ENCODE measurements around the gene VIM. TPM values are rescaled to one million over a fixed set of nuclear protein-coding genes. Genes with fewer than 3 reads are reported as not detected.

Gene VIM
- 1,966 TPM in 2 replicates for total RNA-seq (2014; rRNA removed; shearing (Covaris generic))

- peak; percentile 84 for DNase-seq
- H3K4me3 ChIP-seq (ENCODE audit: insufficient read depth, low read depth, low read length) = peak within 1 kb of the TSS; percentile 93
- H3K27me3 ChIP-seq (ENCODE audit: control insufficient read depth, insufficient read depth, low read length) = peaks cover 24% of the 10 kb centered on the region; the same call in 1 of the 2 replicates
- peaks cover 3% of the 10 kb centered on the region for H3K36me3 ChIP-seq (replicated peaks; ENCODE audit: control insufficient read depth, insufficient read depth, low read length)
Measured at GRCh38 chr10:17228091-17229015, at the start of gene VIM. Gene VIM (plus strand): TSS chr10:17228241. CDS start chr10:17229423, 1,182 bp downstream.

- Histone ChIP-seq H3K36me3 (replicated peaks; ENCODE audit: control insufficient read depth, insufficient read depth, low read length) (no peaks in the 10 kb centered on the region), H3K4me3 (ENCODE audit: insufficient read depth, low read depth, low read length) (no peak overlapping the region), H3K27me3 (ENCODE audit: control insufficient read depth, insufficient read depth, low read length) (no peaks in the 10 kb centered on the region)
- DNase-seq = no peak
Measured at GRCh38 chr10:17179002-17179401, 49.0 kb upstream of the VIM start.

GRCh38 chr10:17181110-17181509 lies 46.9 kb upstream of the VIM start:
- DNase-seq = no peak
- Histone ChIP-seq H3K36me3 (replicated peaks; ENCODE audit: control insufficient read depth, insufficient read depth, low read length) (no peaks in the 10 kb centered on the region), H3K4me3 (ENCODE audit: insufficient read depth, low read depth, low read length) (no peak overlapping the region), H3K27me3 (ENCODE audit: control insufficient read depth, insufficient read depth, low read length) (no peaks in the 10 kb centered on the region)

- no peak for DNase-seq
- Histone ChIP-seq H3K27me3 (ENCODE audit: control insufficient read depth, insufficient read depth, low read length) (no peaks in the 10 kb centered on the region), H3K4me3 (ENCODE audit: insufficient read depth, low read depth, low read length) (no peak overlapping the region), H3K36me3 (replicated peaks; ENCODE audit: control insufficient read depth, insufficient read depth, low read length) (no peaks in the 10 kb centered on the region)
Measured at GRCh38 chr10:17181751-17182150, 46.3 kb upstream of the VIM start.

DNA sequence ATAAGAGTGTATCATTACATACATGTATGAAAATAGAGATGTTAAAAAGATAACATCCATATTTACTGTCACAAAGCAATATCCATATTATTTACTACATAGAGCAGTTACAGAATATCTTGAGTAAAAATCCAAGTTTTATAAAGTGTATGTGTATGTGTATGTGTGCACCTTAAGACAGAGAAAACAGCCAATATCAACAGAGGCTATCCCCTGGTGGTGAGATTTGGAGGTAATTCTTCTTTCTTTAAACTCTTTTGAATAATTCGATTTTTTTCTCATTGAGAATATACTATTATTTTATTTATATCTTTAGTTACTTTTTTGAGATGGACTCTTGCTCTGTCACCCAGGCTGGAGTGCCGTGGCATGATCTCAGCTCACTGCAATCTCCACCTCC lies 44.9 kb upstream of the VIM start:
- no peak for DNase-seq
- no peaks in the 10 kb centered on the region for H3K36me3 ChIP-seq (replicated peaks; ENCODE audit: control insufficient read depth, insufficient read depth, low read length)
- no peaks in the 10 kb centered on the region for H3K27me3 ChIP-seq (ENCODE audit: control insufficient read depth, insufficient read depth, low read length)
- H3K4me3 ChIP-seq (ENCODE audit: insufficient read depth, low read depth, low read length) = no peak overlapping the region

DNA sequence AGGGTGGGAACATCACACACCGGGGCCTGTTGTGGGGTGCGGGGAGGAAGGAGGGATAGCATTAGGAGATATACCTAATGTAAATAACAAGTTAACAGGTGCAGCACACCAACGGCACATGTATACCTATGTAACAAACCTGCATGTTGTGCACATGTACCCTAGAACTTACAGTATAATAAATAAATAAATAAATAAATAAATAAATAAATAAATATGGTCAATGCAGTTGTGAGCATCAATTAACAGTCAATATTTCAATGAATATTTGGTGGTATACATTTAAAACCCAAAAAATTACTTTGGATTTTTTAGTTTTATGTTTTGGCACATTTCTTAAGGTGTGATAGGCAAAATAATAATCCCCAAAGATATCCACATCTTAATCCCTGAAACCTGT lies 42.2 kb upstream of the VIM start:
- no peaks in the 10 kb centered on the region for H3K36me3 ChIP-seq (replicated peaks; ENCODE audit: control insufficient read depth, insufficient read depth, low read length)
- H3K4me3 ChIP-seq (ENCODE audit: insufficient read depth, low read depth, low read length) = no peak overlapping the region
- H3K27me3 ChIP-seq (ENCODE audit: control insufficient read depth, insufficient read depth, low read length) = no peaks in the 10 kb centered on the region
- no peak for DNase-seq

- DNase-seq = no peak
- no peak overlapping the region for H3K4me3 ChIP-seq (ENCODE audit: insufficient read depth, low read depth, low read length)
- no peaks in the 10 kb centered on the region for H3K36me3 ChIP-seq (replicated peaks; ENCODE audit: control insufficient read depth, insufficient read depth, low read length)
- no peaks in the 10 kb centered on the region for H3K27me3 ChIP-seq (ENCODE audit: control insufficient read depth, insufficient read depth, low read length)
Measured at GRCh38 chr10:17188644-17189172, 39.3 kb upstream of the VIM start.

- DNase-seq = no peak
- no peaks in the 10 kb centered on the region for H3K27me3 ChIP-seq (ENCODE audit: control insufficient read depth, insufficient read depth, low read length)
- H3K36me3 ChIP-seq (replicated peaks; ENCODE audit: control insufficient read depth, insufficient read depth, low read length) = no peaks in the 10 kb centered on the region
- H3K4me3 ChIP-seq (ENCODE audit: insufficient read depth, low read depth, low read length) = no peak overlapping the region
Measured at GRCh38 chr10:17190602-17191001, 37.4 kb upstream of the VIM start.

DNA sequence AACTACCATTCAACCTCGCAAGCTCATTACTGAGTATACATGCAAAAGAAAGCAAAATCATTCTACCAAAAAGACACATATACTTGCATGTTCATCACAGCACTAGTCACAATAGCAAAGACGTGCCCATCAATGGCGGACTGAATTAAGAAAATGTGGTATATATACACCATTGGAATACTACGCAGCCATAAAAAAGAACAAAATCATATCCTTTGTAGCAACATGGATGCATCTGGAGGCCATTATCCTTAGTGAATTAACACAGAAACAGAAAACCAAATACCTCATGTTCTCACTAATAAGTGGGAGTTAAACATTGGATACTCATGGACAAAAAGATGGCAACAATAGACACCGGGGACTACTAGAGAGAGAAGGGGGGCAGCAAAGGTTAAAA lies 33.0 kb upstream of the VIM start:
- Histone ChIP-seq H3K27me3 (ENCODE audit: control insufficient read depth, insufficient read depth, low read length) (no peaks in the 10 kb centered on the region), H3K36me3 (replicated peaks; ENCODE audit: control insufficient read depth, insufficient read depth, low read length) (no peaks in the 10 kb centered on the region), H3K4me3 (ENCODE audit: insufficient read depth, low read depth, low read length) (no peak overlapping the region)
- DNase-seq = no peak

- H3K4me3 ChIP-seq (ENCODE audit: insufficient read depth, low read depth, low read length) = no peak overlapping the region
- H3K36me3 ChIP-seq (replicated peaks; ENCODE audit: control insufficient read depth, insufficient read depth, low read length) = no peaks in the 10 kb centered on the region
- H3K27me3 ChIP-seq (ENCODE audit: control insufficient read depth, insufficient read depth, low read length) = no peaks in the 10 kb centered on the region
- DNase-seq = no peak
Measured at GRCh38 chr10:17196045-17196444, 32.0 kb upstream of the VIM start.

DNA sequence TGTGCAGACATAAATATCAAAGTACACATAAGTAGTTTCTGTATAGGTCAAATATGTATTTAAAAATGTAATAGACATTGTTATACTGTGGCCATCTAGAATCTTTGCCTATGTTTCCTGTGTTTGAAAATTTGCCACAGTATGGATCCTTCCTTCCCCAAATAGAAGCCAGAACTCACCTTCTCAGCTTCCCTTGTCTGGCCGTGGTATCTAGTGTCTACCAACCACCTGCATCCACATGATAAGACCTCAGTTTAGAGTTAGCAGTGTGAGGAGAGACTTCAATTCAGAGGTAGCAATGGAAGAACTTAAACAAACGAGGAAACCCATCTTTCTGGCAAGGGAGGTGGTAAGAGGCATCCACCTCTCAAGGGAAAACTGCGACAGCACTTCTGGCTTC lies 31.5 kb upstream of the VIM start:
- no peak overlapping the region for H3K4me3 ChIP-seq (ENCODE audit: insufficient read depth, low read depth, low read length)
- DNase-seq = no peak
- H3K27me3 ChIP-seq (ENCODE audit: control insufficient read depth, insufficient read depth, low read length) = no peaks in the 10 kb centered on the region
- no peaks in the 10 kb centered on the region for H3K36me3 ChIP-seq (replicated peaks; ENCODE audit: control insufficient read depth, insufficient read depth, low read length)

GRCh38 chr10:17199351-17199804 lies 28.7 kb upstream of the VIM start:
- Histone ChIP-seq H3K27me3 (ENCODE audit: control insufficient read depth, insufficient read depth, low read length) (no peaks in the 10 kb centered on the region), H3K4me3 (ENCODE audit: insufficient read depth, low read depth, low read length) (no peak overlapping the region), H3K36me3 (replicated peaks; ENCODE audit: control insufficient read depth, insufficient read depth, low read length) (no peaks in the 10 kb centered on the region)
- peak; percentile 7 for DNase-seq

DNA sequence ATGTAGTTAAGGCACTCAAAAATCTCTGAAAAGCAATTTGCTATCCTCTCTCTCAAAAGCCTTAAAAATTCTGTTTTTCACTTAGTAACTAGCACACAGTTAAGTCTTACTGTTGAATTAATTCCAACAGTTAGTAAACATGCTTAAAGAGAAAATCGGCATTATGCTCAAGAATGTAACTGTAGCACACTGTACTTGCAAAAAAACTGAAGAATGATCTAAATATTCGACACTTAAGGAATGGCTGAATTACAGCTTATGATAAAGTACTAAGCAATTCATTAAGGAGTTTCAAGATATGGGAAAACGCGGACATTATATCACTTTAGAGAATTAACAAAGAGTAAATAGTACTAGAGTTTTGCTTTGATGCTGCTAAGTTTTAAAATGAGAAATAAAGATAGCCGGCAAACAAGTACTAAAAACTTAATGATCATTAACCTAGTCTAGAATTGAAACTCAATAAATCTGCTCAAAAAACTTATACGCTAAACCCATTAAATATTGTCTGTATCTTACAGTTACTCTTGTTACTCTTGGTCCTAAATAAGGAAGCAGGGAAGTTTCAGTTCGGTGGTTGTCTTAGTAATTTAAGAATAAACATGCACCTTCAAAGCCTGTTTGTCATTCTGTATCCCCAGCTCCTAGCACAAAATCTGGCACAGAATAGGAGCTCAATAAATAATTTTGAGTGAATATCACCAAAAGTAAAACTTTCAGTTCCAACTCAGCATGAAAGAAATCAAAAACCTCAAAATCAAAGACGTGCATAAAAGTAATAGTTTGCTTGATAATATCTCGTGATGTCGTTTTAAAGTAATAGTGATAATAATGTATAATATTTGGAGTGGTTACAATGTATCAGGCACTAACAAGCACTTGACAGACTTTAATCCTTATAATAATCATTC lies 27.8 kb upstream of the VIM start:
- no peaks in the 10 kb centered on the region for H3K36me3 ChIP-seq (replicated peaks; ENCODE audit: control insufficient read depth, insufficient read depth, low read length)
- no peaks in the 10 kb centered on the region for H3K27me3 ChIP-seq (ENCODE audit: control insufficient read depth, insufficient read depth, low read length)
- peak overlapping the region; percentile 66; the same call in 1 of the 2 replicates for H3K4me3 ChIP-seq (ENCODE audit: insufficient read depth, low read depth, low read length)
- DNase-seq = no peak

DNA sequence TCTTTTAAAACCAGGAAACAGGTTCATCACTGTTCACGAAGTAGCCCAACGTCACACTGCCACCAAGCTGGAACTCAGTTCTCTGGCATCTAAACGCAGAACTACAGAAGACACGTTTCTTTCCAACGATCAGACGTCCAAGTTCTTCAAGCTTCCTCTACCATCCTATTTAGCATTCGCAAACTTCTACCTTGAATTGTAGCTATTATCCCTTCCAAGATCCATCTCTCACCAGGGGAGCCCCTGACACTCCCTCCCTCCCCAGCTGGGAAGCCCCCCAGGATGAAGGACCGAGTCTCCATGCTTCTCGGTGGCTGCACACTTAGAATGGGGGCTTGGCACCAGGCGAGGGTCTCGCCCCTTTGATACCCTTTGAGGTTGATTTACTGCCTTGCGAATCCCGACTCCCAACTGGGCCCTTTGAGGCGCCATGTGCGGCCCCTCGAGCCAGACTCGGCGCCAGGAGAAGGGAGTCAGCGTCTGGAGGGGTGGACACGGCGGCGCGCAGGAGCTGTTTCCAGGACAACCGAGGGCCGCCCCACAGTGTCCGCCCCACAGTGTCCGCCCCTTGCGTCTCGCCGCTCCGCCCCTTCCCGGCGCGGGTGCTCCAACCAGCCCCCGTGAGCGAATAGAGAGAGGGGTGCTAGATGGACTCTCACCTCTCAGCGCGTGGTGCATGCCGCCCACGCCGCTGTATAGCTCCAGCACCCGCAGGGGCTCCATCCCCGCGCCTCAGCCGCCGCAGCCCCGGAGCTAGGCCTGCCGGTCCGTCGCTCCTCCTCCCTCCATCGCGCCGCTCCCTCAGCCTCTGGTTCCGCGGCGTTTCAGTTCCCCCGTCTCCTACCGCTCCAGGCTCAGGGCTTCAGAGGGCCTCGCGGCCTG lies 26.9 kb upstream of the VIM start, which contains the start of gene TRDMT1:
Gene TRDMT1 (minus strand): TSS at position 761 of the 882 bp plus-strand sequence. CDS start 38 bp downstream, at position 723.
- Histone ChIP-seq H3K36me3 (replicated peaks; ENCODE audit: control insufficient read depth, insufficient read depth, low read length) (no peaks in the 10 kb centered on the region), H3K4me3 (ENCODE audit: insufficient read depth, low read depth, low read length) (peak within 1 kb of the TSS; percentile 66), H3K27me3 (ENCODE audit: control insufficient read depth, insufficient read depth, low read length) (no peaks in the 10 kb centered on the region)
- DNase-seq = peak; percentile 85
